ENCODE results near the gene CENPP. TPM values are rescaled to one million over a fixed set of nuclear protein-coding genes. Genes with fewer than 3 reads are reported as not detected.

CENPP gene
- total RNA-seq, 1 donor from 2014 or later: 5.7 TPM

- H3K4me1 Mint-ChIP-seq (ENCODE audit: low read depth, unreplicated experiment): no peaks in the 10 kb centered on the region
- H3K27me3 Mint-ChIP-seq (ENCODE audit: unreplicated experiment): no peaks in the 10 kb centered on the region
- peaks cover 11% of the 10 kb centered on the region for H3K36me3 Mint-ChIP-seq (ENCODE audit: unreplicated experiment)
- no peak overlapping the region for H3K4me3 Mint-ChIP-seq (ENCODE audit: unreplicated experiment)
- TF ChIP-seq, protein P1, sequence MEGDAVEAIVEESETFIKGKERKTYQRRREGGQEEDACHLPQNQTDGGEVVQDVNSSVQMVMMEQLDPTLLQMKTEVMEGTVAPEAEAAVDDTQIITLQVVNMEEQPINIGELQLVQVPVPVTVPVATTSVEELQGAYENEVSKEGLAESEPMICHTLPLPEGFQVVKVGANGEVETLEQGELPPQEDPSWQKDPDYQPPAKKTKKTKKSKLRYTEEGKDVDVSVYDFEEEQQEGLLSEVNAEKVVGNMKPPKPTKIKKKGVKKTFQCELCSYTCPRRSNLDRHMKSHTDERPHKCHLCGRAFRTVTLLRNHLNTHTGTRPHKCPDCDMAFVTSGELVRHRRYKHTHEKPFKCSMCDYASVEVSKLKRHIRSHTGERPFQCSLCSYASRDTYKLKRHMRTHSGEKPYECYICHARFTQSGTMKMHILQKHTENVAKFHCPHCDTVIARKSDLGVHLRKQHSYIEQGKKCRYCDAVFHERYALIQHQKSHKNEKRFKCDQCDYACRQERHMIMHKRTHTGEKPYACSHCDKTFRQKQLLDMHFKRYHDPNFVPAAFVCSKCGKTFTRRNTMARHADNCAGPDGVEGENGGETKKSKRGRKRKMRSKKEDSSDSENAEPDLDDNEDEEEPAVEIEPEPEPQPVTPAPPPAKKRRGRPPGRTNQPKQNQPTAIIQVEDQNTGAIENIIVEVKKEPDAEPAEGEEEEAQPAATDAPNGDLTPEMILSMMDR (IDR thresholded peaks at IDR 0.05; ENCODE audit: partially characterized antibody, unreplicated experiment): no peak
- H3K9me3 Mint-ChIP-seq (ENCODE audit: unreplicated experiment): no peaks in the 10 kb centered on the region
- no peak for DNase-seq
- H3K27ac Mint-ChIP-seq (ENCODE audit: unreplicated experiment): no peak overlapping the region
Observed at GRCh38 chr9:92349771-92350739, 24.3 kb downstream of the CENPP start.

- Mint-ChIP-seq H3K4me1 (ENCODE audit: low read depth, unreplicated experiment) (no peaks in the 10 kb centered on the region), H3K27ac (ENCODE audit: unreplicated experiment) (no peak overlapping the region), H3K9me3 (ENCODE audit: unreplicated experiment) (no peaks in the 10 kb centered on the region)
Observed at GRCh38 chr9:92350740-92351133, 25.0 kb downstream of the CENPP start.

GRCh38 chr9:92353051-92353450 is 27.3 kb downstream of the CENPP start:
- no peaks in the 10 kb centered on the region for H3K27me3 Mint-ChIP-seq (ENCODE audit: unreplicated experiment)
- H3K9me3 Mint-ChIP-seq (ENCODE audit: unreplicated experiment): peaks cover 2% of the 10 kb centered on the region
- H3K27ac Mint-ChIP-seq (ENCODE audit: unreplicated experiment): no peak overlapping the region

More at GRCh38 chr9:92350740-92351133, 25.0 kb downstream of the CENPP start:
- peaks cover 11% of the 10 kb centered on the region for H3K36me3 Mint-ChIP-seq (ENCODE audit: unreplicated experiment)
- no peak for DNase-seq
- TF ChIP-seq, protein P1 (IDR thresholded peaks at IDR 0.05; ENCODE audit: partially characterized antibody, unreplicated experiment): no peak
- no peaks in the 10 kb centered on the region for H3K27me3 Mint-ChIP-seq (ENCODE audit: unreplicated experiment)
- H3K4me3 Mint-ChIP-seq (ENCODE audit: unreplicated experiment): no peak overlapping the region

DNA sequence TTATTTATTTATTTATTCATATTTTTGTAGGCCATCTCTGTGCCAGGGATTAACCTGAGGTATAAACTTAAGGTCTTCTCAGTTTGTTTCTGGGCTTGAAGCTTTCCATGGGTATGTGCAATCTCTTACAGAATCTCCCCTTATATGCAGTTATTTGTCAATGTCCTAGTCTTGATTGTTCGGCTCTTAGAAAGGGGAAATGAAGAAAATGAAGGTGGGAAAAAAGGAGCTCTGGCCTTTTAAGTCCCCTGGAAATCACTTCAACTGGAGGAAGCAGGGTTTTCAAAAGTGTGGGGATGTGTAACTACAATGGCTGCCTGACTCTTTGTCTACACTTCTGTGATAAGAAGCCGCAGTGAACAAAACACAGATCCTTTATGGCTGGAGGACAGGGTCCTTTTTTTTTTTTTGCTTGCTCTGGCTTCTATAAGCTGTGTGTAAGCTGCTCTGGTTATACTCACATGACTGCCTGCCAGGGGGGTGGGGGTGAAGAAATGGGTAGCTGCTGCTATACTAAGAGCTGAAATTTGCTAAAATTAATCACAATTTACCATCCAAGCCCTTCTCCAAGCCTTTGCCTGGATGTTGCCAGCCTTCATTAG is 33.7 kb downstream of the CENPP start:
- no peak for DNase-seq
- TF ChIP-seq, protein P1 (IDR thresholded peaks at IDR 0.05; ENCODE audit: partially characterized antibody, unreplicated experiment): no peak
- no peaks in the 10 kb centered on the region for H3K27me3 Mint-ChIP-seq (ENCODE audit: unreplicated experiment)
- peaks cover 14% of the 10 kb centered on the region for H3K36me3 Mint-ChIP-seq (ENCODE audit: unreplicated experiment)
- no peak overlapping the region for H3K4me3 Mint-ChIP-seq (ENCODE audit: unreplicated experiment)
- no peak overlapping the region for H3K27ac Mint-ChIP-seq (ENCODE audit: unreplicated experiment)
- H3K4me1 Mint-ChIP-seq (ENCODE audit: low read depth, unreplicated experiment): no peaks in the 10 kb centered on the region
- H3K9me3 Mint-ChIP-seq (ENCODE audit: unreplicated experiment): peaks cover 7% of the 10 kb centered on the region

More at GRCh38 chr9:92353051-92353450, 27.3 kb downstream of the CENPP start:
- Mint-ChIP-seq H3K4me1 (ENCODE audit: low read depth, unreplicated experiment) (no peaks in the 10 kb centered on the region), H3K4me3 (ENCODE audit: unreplicated experiment) (no peak overlapping the region), H3K36me3 (ENCODE audit: unreplicated experiment) (peaks cover 17% of the 10 kb centered on the region)
- TF ChIP-seq, protein P1 (IDR thresholded peaks at IDR 0.05; ENCODE audit: partially characterized antibody, unreplicated experiment): no peak
- no peak for DNase-seq
